ENCODE results near the gene ABCC2.
"Not testable (repeated sequence)": the region's sequence is repeated elsewhere in the genome, so short reads cannot be mapped to it uniquely, and the experiment has no call there.

Gene ABCC2

GRCh38 chr10:99812177-99812576 is 29.7 kb downstream of the ABCC2 start:
- no peak for DNase-seq

- no peak for DNase-seq
Observed at GRCh38 chr10:99814143-99814542, 31.7 kb downstream of the ABCC2 start.

GRCh38 chr10:99815621-99816020 is 33.2 kb downstream of the ABCC2 start:
- no peak for DNase-seq

GRCh38 chr10:99827936-99828335 is 45.5 kb downstream of the ABCC2 start:
- no peak for DNase-seq

- no peak for DNase-seq
Observed at GRCh38 chr10:99828464-99828863, 46.0 kb downstream of the ABCC2 start.

- DNase-seq = no peak
Observed at GRCh38 chr10:99832439-99832838, 50.0 kb downstream of the ABCC2 start.

- DNase-seq = no peak
Observed at GRCh38 chr10:99834410-99834809, 52.0 kb downstream of the ABCC2 start.

GRCh38 chr10:99835947-99836346 is 53.5 kb downstream of the ABCC2 start:
- no peak for DNase-seq

GRCh38 chr10:99836711-99837110 is 54.3 kb downstream of the ABCC2 start:
- no peak for DNase-seq

- DNase-seq = not testable (repeated sequence)
Observed at GRCh38 chr10:99840859-99841258, 58.4 kb downstream of the ABCC2 start.

- no peak for DNase-seq
Observed at GRCh38 chr10:99841746-99842145, 59.3 kb downstream of the ABCC2 start.

- DNase-seq = no peak
Observed at GRCh38 chr10:99843310-99843709, 60.9 kb downstream of the ABCC2 start.

GRCh38 chr10:99844433-99844955 is 62.1 kb downstream of the ABCC2 start:
- no peak for DNase-seq

GRCh38 chr10:99845837-99846382 is 63.5 kb downstream of the ABCC2 start:
- DNase-seq = peak; percentile 66 to 71

- no peak for DNase-seq
Observed at GRCh38 chr10:99849057-99849456, 66.6 kb downstream of the ABCC2 start.

GRCh38 chr10:99849536-99849935 is 67.1 kb downstream of the ABCC2 start:
- DNase-seq = no peak

GRCh38 chr10:99850021-99850766 is 67.8 kb downstream of the ABCC2 start:
- DNase-seq = no peak

- no peak for DNase-seq
Observed at GRCh38 chr10:99850767-99851340, 68.4 kb downstream of the ABCC2 start.

GRCh38 chr10:99851825-99852224 is 69.4 kb downstream of the ABCC2 start:
- no peak for DNase-seq

- DNase-seq = no peak
Observed at GRCh38 chr10:99852481-99853213, 70.2 kb downstream of the ABCC2 start.

- no peak for DNase-seq
Observed at GRCh38 chr10:99853655-99854054, 71.2 kb downstream of the ABCC2 start.

- DNase-seq = no peak
Observed at GRCh38 chr10:99854860-99855259, 72.4 kb downstream of the ABCC2 start.

- no peak for DNase-seq
Observed at GRCh38 chr10:99855479-99856071, 73.1 kb downstream of the ABCC2 start.
